ENCODE results near the gene SEPTIN10.

DNA sequence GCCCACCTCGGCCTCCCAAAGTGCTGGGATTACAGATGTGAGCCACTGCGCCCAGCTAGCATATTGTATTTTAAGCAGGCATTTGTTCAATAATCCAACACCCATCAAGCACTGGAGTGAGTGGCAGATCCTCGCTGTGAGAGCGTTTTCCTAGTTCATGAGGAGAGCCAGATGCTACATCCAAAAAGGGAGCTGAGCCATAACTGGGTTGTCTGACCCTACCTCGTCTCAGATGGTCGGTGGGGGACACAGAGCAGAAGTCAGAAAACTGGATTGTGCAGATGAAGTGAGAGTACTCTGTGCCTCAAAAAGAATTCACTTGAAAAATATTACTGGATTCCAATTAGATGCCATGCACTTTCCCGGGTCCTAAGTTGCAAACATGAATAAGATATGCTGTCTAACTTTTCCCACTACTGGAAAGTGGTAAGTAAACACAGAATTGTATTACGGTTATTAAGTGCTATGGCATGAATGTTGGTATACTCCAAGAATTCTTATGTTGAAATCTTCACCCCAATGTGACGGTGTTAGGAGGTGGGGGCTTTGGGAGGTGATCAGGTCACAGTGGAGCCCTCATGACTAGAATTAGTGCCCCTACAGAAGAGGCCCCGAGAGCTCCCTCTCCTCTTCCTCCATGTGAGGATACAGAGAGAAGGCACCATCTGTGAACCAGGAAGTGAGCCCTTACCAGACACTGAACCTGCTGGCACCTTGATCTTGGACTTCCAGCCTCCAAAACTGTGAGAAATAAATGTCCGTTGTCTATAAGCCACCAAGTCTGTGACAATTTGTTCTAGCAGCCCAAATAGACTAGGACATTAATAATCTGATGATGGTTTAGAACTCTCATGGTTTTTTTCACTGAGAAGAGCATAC lies 21.9 kb upstream of the SEPTIN10 start:
- TF ChIP-seq ELF4 (IDR thresholded peaks at IDR 0.05) (no peak), NFRKB (IDR thresholded peaks at IDR 0.05) (no peak), SP1 (IDR thresholded peaks at IDR 0.05) (no peak), CTBP1 (IDR thresholded peaks at IDR 0.05; ENCODE audit: borderline replicate concordance) (no peak), SUZ12 (IDR thresholded peaks at IDR 0.05) (no peak), FOXM1 (IDR thresholded peaks at IDR 0.05; ENCODE audit: borderline replicate concordance) (no peak), FOXA1 (IDR thresholded peaks at IDR 0.05) (no peak), TARDBP (IDR thresholded peaks at IDR 0.05) (no peak)
- TF ChIP-seq, protein P1, sequence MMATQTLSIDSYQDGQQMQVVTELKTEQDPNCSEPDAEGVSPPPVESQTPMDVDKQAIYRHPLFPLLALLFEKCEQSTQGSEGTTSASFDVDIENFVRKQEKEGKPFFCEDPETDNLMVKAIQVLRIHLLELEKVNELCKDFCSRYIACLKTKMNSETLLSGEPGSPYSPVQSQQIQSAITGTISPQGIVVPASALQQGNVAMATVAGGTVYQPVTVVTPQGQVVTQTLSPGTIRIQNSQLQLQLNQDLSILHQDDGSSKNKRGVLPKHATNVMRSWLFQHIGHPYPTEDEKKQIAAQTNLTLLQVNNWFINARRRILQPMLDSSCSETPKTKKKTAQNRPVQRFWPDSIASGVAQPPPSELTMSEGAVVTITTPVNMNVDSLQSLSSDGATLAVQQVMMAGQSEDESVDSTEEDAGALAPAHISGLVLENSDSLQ (IDR thresholded peaks at IDR 0.05) = no peak

All from HEK293T (cell line).